D721Med (cell line): ENCODE results near the gene SYT12.
A peak's percentile ranks its signal among the peaks of the same experiment; 100 is the strongest.

Source experiments
- DNase-seq: peaks from one replicate; pipeline ENCODE4 v3.0.0; 2011; ENCODE audit warnings: low spot score; ENCODE audit not compliant: insufficient read length
- FAIRE-seq: peaks from 2 replicates; lab custom pipeline; 2011; peaks lifted over from hg19 to GRCh38; lab: Jason Lieb, UNC
- CTCF ChIP-seq: IDR thresholded peaks from 2 replicates; pipeline ENCODE4 v1.5.1; 2012; ENCODE audit warnings: mild to moderate bottlenecking, control low read depth; ENCODE audit not compliant: insufficient read depth; ENCODE audit errors: missing control alignments

SYT12 gene

GRCh38 chr11:67066333-67066709, 43.4 kb downstream of the SYT12 start:
- FAIRE-seq = no peak
- DNase-seq = no peak

GRCh38 chr11:67071420-67072284, 48.7 kb downstream of the SYT12 start:
- peak; percentile 43 for TF ChIP-seq CTCF
- DNase-seq = peak; percentile 72
- FAIRE-seq = no peak

More at GRCh38 chr11:67066333-67066709, 43.4 kb downstream of the SYT12 start:
- TF ChIP-seq CTCF = no peak

GRCh38 chr11:67072295-67072694, 49.4 kb downstream of the SYT12 start:
- TF ChIP-seq CTCF = no peak
- DNase-seq (no peak), FAIRE-seq (no peak)

GRCh38 chr11:67073908-67074307, 51.0 kb downstream of the SYT12 start:
- FAIRE-seq = no peak
- no peak for TF ChIP-seq CTCF
- DNase-seq = no peak

- no peak for FAIRE-seq
- no peak for TF ChIP-seq CTCF
- DNase-seq = no peak
Observed at GRCh38 chr11:67076202-67076601, 53.3 kb downstream of the SYT12 start.

- DNase-seq = no peak
- FAIRE-seq = no peak
- TF ChIP-seq CTCF = no peak
Observed at GRCh38 chr11:67079065-67079705, 56.3 kb downstream of the SYT12 start.
